ENCODE results near the gene FXYD7. TPM values are rescaled to one million over a fixed set of nuclear protein-coding genes. Genes with fewer than 3 reads are reported as not detected.

The FXYD7 gene
- total RNA-seq, 1 experiment from 2014 or later = 0.71 TPM

DNA sequence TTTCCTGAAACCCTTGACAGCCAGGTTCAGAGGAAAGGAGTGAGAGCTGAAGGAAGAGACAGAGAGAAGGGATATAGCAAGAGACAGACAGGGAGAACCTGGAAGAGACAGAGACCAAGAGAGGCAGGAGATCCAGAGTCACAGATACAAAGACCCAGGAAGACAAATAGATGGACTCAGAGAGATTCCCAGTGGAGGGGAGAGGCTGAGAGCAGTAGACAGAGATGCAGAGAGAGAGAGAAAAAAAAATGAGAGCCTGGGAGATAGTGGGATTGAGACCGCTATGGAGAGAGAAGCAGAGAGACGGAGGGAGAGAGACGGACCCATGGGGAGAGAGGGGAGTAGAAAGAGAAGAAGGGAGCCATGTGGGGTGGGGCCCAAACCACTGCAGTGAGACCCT, 763 bp downstream of the FXYD7 start:
- Histone ChIP-seq H3K4me1 (ENCODE audit: control insufficient read depth in 1 of 2, insufficient read depth in 2 of 2, low read length in 2 of 2) (peaks cover 22 to 35% of the 10 kb centered on the region in 2 experiments), H2AFZ (ENCODE audit: low read depth, low read length, poor library complexity, severe bottlenecking) (no peak overlapping the region), H4K20me1 (ENCODE audit: insufficient read depth) (no peaks in the 10 kb centered on the region), H3K9me2 (ENCODE audit: insufficient read depth) (no peaks in the 10 kb centered on the region), H3K4me2 (ENCODE audit: low read length) (no peak overlapping the region), H3K79me2 (ENCODE audit: insufficient read depth, low read length) (no peaks in the 10 kb centered on the region), H3K36me3 (ENCODE audit: control insufficient read depth in 1 of 2, insufficient read depth in 2 of 2, low read length in 2 of 2) (no peaks in the 10 kb centered on the region), H3K27me3 (ENCODE audit: insufficient read depth, low read length) (no peaks in the 10 kb centered on the region), H3K27ac (ENCODE audit: low read depth, low read length) (no peak overlapping the region), H3K9me3 (ENCODE audit: control insufficient read depth in 1 of 2, insufficient read depth in 1 of 2, low read depth in 1 of 2, low read length in 2 of 2) (no peaks in the 10 kb centered on the region), H3K9ac (ENCODE audit: low read length) (no peak overlapping the region), H3K4me3 (replicated peaks in 1 of 2; ENCODE audit: low read depth in 1 of 2, low read length in 2 of 2) (no peak overlapping the region)
- POLR2A ChIA-PET = no interaction called here
- ATAC-seq = no peak
- no TSS peak for BruUV-seq (replicated peaks)
- TF ChIP-seq SIN3A (IDR thresholded peaks at IDR 0.05; ENCODE audit: low read depth) (no peak), EZH2 (IDR thresholded peaks at IDR 0.05) (no peak), SP1 (IDR thresholded peaks at IDR 0.05; ENCODE audit: low read depth) (no peak), ZNF274 (IDR thresholded peaks at IDR 0.05; ENCODE audit: low read depth, low read length) (no peak), POLR2AphosphoS5 (IDR thresholded peaks at IDR 0.05; ENCODE audit: low read depth, low read length) (no peak), POLR2A (IDR thresholded peaks at IDR 0.05; ENCODE audit: borderline replicate concordance, extremely low read depth, insufficient read depth, insufficient read length) (no peak), FOSL1 (IDR thresholded peaks at IDR 0.05; ENCODE audit: low read depth) (no peak), SRF (IDR thresholded peaks at IDR 0.05; ENCODE audit: low read depth) (no peak), CBX3 (IDR thresholded peaks at IDR 0.05; ENCODE audit: low read depth) (no peak), ZFX (IDR thresholded peaks at IDR 0.05) (no peak), YY1 (IDR thresholded peaks at IDR 0.05; ENCODE audit: extremely low read depth, insufficient replicate concordance, low read depth, low read length) (no peak), EGR1 (IDR thresholded peaks at IDR 0.05; ENCODE audit: low read depth) (no peak)
- TF ChIP-seq, protein P1, sequence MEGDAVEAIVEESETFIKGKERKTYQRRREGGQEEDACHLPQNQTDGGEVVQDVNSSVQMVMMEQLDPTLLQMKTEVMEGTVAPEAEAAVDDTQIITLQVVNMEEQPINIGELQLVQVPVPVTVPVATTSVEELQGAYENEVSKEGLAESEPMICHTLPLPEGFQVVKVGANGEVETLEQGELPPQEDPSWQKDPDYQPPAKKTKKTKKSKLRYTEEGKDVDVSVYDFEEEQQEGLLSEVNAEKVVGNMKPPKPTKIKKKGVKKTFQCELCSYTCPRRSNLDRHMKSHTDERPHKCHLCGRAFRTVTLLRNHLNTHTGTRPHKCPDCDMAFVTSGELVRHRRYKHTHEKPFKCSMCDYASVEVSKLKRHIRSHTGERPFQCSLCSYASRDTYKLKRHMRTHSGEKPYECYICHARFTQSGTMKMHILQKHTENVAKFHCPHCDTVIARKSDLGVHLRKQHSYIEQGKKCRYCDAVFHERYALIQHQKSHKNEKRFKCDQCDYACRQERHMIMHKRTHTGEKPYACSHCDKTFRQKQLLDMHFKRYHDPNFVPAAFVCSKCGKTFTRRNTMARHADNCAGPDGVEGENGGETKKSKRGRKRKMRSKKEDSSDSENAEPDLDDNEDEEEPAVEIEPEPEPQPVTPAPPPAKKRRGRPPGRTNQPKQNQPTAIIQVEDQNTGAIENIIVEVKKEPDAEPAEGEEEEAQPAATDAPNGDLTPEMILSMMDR (IDR thresholded peaks at IDR 0.05 in 2 of 3, conservative IDR thresholded peaks at IDR 0.05 in 1 of 3; ENCODE audit: borderline replicate concordance in 1 of 3, insufficient read depth in 1 of 3, low read depth in 2 of 3, low read length in 2 of 3) = no peak
- TF ChIP-seq, protein P2, sequence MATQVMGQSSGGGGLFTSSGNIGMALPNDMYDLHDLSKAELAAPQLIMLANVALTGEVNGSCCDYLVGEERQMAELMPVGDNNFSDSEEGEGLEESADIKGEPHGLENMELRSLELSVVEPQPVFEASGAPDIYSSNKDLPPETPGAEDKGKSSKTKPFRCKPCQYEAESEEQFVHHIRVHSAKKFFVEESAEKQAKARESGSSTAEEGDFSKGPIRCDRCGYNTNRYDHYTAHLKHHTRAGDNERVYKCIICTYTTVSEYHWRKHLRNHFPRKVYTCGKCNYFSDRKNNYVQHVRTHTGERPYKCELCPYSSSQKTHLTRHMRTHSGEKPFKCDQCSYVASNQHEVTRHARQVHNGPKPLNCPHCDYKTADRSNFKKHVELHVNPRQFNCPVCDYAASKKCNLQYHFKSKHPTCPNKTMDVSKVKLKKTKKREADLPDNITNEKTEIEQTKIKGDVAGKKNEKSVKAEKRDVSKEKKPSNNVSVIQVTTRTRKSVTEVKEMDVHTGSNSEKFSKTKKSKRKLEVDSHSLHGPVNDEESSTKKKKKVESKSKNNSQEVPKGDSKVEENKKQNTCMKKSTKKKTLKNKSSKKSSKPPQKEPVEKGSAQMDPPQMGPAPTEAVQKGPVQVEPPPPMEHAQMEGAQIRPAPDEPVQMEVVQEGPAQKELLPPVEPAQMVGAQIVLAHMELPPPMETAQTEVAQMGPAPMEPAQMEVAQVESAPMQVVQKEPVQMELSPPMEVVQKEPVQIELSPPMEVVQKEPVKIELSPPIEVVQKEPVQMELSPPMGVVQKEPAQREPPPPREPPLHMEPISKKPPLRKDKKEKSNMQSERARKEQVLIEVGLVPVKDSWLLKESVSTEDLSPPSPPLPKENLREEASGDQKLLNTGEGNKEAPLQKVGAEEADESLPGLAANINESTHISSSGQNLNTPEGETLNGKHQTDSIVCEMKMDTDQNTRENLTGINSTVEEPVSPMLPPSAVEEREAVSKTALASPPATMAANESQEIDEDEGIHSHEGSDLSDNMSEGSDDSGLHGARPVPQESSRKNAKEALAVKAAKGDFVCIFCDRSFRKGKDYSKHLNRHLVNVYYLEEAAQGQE (IDR thresholded peaks at IDR 0.05; ENCODE audit: low read depth) = no peak
- TF ChIP-seq, protein P3, sequence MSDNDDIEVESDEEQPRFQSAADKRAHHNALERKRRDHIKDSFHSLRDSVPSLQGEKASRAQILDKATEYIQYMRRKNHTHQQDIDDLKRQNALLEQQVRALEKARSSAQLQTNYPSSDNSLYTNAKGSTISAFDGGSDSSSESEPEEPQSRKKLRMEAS (IDR thresholded peaks at IDR 0.05) = no peak
- RAD21 ChIA-PET (ENCODE audit: low non-redundant PET in 1 of 2, low total read pairs in 2 of 2, uncharacterized antibody in 2 of 2, unreplicated experiment in 2 of 2) = no interaction called here
- CTCF ChIA-PET = interaction anchor here (0.6 kb wide), 1 partner anchor 11 kb away, joined by 5 read pairs; the partner anchor contains the start of gene FXYD5
- intact Hi-C loops (cut with micrococcal nuclease) = no loop called here
- DNase-seq (ENCODE audit: low read depth, low spot score) = no peak

All from HCT116 (cell line).